ENCODE measurements around the gene VAV2.
"Not testable (repeated sequence)": the region's sequence is repeated elsewhere in the genome, so short reads cannot be mapped to it uniquely, and the experiment has no call there.

The VAV2 gene

DNA sequence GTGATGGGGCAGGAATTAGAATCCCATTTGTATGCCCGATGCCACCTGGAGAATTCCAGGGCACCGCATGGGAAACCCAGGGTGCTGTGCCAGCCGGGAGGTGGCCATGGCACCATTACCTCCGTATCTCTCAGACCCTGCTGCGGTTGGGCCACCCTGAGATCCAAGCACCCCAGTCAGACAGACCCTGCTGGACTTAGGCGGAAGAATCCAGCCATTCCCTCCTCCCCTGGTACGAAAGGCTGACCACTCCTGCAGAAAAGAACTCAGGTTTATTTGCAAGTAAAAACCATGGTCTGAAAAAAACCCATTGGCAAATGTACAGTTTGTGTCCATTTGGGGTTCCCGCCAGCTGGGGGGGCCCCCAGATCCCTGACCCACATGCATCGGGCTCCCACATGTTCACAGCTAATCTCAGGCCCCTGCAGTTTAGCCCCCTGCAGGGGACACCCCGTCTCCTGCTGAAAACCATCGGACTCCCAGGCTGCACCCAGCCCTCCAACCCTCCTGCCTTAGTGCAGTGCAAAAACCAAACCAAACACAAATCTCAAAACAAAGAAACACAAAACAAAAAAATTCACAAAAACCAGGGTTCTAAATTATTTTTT, 230.4 kb downstream of the VAV2 start:
- no peak for DNase-seq

DNA sequence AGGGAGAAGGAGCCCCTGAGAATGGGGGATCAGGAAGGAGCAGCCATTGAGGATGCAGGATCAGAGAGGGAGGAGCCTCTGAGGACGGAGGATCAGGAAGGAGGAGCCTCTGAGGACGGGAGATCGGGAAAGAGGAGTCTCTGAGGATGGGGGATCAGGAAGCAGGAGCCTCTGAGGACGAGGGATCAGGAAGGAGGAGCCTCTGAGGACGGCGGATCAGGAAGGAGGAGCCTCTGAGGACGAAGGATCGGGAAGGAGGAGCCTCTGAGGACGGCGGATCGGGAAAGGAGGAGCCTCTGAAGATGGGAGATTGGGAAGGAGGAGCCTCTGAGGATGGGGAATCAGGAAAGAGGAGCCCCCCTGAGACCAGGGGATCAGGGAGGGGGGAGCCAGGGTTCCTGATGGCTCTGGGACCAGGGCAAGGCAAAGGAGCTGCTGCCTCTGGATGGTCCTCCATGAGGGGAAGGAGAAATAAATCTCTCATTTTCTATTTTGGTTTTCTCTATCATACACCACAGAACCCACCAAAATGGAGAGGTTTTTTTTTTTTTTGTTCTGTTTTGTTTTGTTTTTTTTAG, 231.3 kb downstream of the VAV2 start:
- no peak for DNase-seq

DNA sequence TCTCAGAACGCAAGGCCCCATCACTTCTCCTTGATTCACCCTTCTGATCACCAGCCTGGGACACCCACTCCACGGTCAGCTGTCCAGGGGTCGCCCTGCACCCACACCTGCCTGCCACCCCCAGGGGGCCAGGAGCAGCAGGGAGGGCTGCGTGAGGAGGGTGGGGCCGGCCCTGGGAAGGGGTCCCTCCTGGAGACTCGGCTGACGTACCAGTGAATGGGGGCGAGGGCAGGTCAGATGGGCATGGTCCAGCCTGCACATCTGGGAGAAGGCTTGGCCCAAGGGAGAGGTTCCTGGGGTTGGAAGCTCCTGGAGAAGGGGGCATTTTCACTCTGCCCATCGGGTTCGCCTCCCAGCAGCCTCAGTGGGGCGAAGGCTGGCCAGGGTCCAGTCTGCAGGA, 232.2 kb downstream of the VAV2 start:
- DNase-seq: no peak

DNA sequence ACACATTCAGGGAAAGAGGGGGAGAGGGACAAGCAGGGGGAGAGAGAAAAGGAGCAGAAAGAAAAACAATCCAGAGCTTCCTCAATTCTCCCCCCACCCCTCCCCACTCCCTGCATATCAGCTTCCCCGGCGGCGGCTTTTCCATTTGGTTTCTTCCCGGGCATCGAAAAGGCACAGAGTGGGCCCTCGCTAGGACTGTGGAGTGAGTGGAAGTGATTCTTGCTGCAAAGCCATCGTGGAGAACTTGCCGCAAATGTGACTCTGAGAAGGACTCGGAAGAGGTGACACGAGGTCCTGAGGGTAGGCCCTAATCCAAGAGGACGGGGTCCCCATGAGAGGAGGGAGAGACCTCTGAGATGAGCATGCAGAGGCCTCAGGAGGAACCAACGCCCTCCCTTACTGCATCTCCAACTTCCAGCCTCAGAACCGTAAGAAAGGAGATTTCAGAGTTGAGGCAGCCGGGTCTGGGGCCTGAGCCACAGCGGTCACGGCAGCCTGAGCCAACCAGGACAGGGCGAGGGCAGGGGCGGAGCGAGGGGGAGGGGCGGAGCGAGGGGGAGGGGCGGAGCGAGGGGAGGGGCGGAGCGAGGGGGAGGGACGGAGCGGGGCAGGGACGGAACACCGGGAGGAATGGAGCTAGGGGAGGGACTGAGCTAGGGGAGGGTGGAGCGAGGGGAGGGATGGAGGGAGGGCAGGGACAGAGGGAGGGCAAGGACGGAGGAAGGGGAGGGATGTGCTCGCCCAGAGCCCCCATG, 232.8 kb downstream of the VAV2 start:
- no peak for DNase-seq

DNA sequence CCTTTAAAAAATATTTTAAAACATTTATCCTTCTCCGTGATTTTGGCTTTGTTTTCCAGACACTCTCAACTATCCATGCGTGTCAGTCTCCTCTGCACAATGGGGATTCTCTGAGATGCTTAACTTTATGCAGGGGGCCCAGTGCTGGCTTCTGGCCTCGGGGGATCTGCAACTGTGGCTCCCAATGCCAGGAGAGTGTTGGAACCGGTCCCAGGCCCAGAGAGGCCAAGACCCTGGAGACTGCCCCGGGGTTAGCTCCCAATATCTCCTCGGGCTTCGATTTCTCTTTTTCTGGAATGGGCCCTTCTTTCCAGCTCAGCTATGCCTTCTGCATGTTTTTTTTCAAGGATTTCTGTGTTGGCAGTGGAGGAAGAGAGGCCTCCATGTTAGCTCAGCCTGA, 233.9 kb downstream of the VAV2 start:
- DNase-seq: no peak

DNA sequence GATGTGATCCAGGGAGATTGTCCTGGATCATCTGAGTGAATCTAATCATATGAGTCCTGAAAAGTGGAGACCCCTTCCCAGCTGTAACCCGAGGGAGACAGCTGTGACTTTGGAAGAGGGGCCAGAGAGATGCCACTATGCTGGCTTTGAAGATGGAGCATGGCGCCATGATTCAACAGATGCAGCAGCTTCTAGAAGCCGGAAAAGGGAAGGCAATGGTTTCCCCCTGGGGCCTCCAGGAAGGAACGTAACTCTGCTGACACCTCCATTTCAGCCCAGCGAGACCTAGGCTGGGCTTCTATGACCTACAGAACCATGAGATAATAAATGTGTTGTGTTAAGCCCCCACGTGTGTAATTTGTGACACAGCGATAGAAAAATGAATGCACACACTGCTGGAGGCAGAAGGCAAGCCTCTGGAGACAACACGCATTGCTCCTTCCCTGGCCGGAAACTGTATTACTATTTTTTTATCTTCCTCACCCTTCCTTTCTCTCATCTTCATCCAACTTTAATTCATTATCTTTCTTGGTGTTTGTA, 237.4 kb downstream of the VAV2 start:
- DNase-seq: no peak

DNA sequence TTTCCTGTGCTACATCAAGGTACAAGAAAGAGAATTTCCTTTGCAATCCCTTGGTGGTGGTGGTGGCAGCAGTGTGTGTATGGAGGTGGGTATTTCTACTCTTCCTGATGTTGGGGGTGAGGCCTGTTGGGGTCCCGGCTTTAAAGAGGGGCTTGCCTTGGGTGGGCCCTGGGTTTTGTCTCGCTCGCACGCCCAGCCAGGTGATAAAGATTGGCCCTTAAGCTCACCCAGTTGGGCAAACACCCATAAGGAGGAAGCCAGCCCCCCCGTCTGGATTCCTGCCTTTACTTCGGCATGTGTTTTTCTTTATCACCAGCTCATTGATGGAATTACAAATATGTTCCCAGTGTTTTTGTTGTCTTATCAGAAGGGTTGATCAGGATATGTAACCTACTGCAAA, 237.9 kb downstream of the VAV2 start:
- no peak for DNase-seq

DNA sequence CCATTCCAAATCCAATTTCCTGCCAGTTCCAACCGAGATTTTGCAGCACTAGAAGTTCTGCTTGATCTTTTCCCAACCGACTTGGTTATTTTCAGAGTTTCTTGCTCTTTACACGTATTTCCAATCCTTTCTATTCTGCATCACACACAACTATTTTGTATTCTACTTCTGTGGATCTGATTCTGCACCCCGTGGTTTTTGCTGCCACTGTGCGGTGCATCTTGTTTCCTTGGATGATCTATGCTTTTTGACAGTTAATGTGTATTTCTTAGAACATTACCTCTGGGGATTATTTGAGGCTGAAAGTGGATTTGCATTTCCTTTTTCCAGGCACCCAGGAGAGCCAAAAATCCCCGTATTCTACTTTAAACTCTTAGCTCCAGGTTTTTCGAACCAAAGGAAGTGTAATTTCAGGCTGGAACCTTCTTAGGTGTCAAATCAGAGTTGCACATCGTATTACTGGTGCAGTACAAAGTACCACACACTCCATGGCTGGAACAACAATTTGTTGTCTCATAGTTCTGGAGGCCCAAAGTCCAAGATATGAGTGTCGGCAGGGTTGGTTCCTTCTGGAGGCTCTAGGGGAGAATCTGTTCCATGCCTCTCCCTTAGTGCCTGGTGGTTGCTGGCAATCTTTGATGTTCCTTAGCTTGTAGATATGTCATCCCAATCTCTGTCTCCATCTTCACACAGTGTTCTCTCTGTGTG, 239.2 kb downstream of the VAV2 start:
- DNase-seq: no peak

DNA sequence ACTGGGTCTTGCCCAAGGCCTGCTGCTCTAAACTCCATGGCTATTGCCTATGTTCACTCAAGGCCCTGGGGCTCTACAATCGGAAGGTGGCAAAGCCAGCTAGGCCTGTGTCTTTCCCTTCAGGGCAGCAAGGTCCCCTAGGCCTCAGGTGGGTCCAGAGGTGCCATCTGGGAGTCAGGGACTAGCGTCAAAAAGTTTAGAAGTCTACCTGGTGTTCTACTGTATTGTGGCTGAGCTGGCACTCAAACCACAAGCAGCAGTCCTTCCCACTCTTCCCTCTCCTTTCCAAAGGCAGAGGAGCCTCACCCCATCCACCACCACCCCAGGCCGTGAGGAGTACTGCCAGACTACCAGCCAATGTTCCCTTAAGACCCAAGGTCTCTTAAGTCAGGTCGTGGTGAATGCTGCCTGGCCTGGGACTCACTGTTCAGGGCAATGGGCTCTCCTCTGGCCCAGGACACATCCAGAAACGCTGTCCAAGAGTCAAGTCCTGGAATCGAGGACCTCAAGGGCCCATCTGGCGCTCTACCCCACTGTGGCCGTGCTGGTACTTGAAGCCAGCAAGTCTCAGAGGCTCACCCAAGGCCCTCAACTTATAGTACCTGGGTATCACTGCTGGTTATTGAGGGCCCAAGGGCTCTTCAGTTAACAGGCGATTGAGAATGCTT, 241.0 kb downstream of the VAV2 start:
- no peak for DNase-seq

DNA sequence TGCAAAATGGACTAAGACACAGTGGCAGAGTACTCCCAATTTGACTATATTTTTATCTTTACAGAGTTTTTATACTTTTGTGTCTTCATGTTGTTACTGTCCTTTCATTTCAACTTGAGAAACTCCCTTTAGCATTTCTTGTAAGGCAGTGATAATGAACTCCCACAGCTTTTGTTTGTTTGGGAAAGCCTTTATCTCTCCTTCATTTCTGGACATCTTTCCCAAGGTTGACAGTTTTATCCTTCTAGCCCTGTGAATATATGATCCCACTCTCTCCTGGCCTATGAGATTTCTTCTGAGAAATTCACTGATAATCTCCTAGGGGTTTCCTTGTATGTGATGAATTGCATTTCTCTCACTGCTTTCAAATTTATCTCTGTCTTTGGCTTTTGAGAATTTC, 244.8 kb downstream of the VAV2 start:
- DNase-seq: no peak

DNA sequence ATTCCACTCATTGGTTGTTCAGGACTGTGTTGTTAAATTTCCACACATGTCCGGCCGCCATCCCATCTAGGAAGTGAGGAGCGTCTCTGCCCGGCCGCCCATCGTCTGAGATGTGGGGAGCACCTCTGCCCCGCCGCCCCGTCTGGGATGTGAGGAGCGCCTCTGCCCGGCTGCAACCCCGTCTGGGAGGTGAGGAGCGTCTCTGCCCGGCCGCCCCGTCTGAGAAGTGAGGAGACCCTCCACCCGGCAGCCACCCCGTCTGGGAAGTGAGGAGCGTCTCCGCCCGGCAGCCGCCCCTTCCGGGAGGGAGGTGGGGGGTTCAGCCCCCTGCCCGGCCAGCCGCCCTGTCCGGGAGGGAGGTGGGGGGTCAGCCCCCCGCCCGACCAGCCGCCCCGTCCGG, 247.6 kb downstream of the VAV2 start:
- DNase-seq: not testable (repeated sequence)

DNA sequence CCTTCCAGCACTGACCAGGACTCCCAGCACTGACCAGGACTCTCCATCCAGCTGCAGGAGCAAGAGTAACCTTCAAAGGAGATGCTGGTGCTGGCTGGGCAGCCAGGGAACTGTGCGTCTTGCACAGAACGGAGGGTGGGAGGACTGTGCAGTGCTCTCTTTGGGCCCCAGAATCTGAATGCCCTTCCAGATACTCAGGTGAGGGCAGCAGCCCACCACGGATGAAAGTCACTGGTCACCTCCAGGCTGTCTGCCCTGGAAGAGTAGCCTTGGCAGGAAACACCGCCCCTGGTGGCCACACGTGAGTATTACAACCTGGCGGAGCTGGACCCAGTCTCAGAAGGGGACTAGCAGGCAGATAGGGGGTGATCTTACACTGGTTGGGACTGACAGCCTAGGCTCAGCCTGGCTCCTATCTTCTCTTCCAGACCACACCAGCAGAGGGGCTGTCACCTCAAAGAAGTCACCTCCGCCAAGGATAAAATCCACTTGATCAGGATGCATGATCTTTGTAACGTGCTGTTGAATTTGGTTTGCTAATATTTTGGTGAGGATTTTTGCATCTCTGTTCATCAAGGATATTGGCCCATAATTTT, 249.2 kb downstream of the VAV2 start:
- DNase-seq: peak; percentile 42

DNA sequence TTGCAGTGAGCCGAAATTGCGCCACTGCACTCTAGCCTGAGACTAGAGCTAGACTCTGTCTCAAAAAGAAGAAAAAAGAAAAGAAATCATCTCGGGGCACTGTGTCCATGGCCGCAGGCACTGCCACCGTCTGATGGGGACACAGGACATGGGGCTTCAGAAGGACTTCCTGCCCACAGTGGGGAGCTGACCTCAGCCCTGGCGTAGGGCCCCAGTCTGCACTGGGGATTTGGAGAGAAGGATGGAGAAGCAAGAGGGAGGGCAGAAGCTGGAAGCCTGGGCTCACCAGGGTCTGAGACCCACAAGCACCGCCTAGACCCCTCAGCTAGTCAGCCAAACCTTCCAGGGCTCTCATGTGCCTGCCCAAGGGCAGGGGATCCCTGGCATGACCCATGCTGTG, 249.9 kb downstream of the VAV2 start:
- no peak for DNase-seq

DNA sequence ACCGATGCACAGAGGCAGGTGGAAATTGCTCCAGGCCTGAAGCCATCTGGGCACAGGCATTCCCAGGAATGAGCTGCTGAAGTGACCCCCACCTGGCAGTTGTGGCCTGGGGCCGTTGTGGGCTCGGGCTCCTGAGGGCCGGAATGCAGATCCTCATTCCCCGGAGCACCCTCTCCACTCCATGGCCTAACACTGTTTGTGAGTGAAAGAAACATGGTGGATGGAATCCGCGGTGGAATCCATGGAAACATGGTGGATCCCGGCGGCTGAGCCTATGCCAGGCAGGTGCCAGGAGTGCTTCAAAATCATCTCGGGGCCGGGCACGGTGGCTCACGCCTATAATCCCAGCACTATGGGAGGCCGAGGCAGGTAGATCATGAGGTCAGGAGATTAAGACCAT, 250.4 kb downstream of the VAV2 start:
- DNase-seq: no peak

DNA sequence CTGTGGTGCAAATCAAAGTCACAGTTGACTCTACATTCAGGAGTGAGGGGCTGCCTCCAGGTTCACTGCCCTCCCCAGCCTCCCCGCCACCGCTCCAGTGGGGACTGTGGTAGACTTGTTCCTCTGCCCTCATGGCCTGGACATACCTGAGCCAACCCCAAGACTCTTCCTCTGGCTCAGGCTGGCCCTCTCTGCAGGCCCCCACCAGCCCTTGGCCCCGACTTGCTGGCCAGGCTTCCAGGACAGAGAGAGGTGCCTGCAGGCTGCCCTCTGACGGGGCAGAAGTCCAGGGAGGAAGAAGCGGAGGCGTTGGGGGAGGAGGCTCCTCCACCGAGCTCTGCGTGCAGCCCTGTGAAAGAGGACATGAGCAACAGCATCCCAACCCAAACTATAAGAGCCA, 251.2 kb downstream of the VAV2 start:
- DNase-seq: no peak

DNA sequence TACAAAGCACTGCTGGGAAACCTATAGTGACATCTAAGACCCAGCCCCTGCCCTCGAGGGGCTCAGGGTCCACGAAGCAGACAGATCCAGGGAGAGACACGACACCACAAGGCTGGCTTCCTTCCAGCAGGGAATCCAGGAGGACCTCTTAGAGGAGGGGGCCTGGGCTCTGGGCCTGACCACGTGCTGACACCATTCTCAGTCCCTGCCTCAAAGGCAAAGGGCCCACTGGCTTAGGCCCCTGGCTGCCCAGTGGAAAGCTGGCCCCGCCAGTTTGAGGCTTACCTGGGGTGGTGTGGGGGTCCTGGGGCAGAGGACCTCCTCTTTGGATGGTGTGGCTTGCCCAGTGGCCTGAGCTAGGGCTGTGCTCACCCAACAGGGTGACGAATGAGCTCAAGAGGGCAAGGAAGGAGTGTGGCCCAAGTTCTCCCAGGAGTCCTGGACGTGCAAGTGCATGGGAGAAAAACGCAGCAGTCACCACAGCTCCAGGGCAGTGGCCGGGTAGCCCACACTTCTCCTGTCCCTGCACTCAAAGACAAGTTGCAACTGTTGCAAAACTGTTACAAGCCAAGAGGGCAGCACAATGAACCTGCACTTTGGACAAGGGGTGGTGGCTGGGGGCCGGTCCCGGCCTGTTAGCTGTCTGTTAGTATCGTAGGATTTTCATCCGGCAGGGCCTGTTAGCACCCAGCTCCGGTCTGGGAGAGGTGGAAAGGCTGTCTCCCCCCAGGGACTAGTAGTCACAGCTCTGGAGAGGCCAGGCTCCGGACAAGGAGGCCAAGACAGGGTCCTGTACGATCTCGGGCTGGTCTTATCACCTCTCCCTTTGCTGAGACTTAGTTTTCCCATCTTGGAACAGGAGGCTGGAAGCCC, 252.5 kb downstream of the VAV2 start:
- no peak for DNase-seq

DNA sequence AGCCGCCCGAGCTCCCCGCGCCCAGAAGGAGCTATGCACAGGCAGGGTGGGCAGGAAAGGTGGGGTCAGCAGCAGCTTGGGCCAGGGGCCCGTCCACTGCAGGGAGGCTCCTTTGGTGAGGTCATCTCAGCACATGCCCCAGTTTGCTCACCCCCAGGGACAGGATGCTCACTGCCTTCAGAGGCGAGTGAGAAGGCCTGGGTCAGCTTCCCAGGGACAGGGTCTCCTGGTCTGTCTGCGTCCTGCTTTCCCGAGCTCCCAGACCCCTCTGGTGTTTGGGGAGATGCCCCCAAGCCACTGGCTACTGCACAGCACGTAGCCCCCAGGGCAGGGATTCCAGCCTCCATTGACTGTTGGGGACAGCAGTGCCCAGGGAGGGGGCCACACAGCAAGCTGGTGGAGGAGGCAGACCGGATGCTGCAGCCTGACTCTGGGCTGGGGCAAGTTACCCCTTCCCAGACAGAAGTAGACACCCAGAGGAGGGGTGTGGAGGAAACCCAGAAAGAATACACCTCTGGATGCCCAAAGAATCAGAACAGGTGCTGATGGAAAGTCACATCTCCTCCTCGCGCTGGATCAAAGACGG, 253.4 kb downstream of the VAV2 start:
- no peak for DNase-seq

DNA sequence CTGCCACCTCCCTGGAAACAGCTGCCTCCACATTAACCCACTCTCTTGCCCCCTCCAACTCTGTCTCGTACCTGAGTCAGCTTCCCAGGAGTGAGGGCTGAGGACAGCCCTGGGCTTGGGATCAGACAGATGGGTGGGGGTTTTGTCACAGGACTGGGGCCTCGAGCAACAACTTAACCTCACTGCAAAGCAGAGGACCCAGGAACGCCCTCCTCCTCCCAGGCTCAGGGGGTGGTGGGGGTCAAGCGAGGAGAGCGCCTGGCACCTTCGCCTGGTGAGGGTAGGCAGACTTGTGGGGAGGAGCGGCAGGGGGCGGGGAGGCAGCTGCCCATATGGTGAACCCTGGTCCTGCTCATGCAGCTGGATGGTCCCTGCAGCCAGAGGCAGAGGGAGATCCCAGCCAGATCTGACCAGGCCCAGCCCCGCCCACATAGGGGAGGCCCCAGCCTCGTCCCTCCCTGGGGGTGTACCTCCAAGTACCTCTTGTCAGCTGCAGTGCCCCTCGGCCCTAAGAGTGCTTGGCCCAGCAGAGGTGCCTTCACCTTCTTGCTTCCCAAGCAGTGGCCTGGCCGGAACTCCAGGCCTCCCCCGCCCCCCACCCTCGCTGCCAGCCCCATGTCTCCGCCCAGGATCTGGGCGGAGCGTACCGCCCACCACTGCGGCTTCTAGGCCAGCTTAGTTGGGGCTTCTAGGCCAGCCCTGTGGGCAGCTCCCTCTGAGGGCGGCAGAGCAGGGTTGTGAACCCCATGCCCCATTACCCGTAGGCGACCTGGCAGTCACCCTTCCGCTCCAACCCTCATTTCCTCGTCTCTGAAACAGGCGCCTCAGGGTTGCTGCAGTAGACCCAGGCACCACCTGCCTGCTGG, 254.1 kb downstream of the VAV2 start, which contains the start of gene SARDH:
TSS of gene SARDH (minus strand) at position 579 of the 866 bp plus-strand sequence. CDS start 4,179 bp downstream, outside the sequence.
- DNase-seq: peak; percentile 33

DNA sequence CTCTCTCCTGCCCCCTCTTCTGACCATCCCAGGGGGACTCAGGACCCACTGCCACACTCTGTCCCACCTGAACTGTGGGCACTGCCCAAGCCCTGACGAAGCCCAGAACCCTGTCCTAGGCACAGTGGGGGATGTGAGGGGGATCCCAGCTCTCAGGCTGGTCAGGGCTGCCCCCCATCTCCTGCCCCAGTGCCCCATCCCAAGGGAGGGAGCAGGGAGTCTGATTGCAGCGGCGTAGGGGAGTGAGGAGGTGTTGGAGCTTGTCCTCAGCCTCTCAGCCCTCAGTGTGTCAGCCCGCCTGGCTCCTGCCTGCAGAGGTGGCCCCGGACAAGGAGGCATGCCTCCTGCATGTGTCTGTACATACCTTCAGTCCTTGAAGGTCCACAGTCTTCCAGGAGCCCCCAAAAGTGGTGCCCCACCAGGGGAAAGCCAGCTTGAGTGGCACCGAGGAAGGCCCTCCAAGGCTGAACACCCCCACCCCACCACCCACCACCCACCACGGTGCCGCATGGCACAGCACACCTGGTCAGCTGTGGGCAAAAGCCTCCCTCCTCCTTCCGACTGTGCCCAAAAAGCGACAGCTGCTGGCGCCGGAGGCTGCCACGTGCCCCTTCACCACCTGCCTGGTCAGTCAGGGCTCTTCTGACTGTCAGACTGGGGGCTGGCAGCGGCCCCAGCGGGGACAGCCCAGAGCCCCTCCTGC, 254.9 kb downstream of the VAV2 start:
- DNase-seq: no peak
